Activated CD8-positive, alpha-beta T cell treated with anti-CD3 and anti-CD28 coated beads for 36 hours (primary cell): ENCODE data around the gene FBXW7. TPM values are rescaled to one million over a fixed set of nuclear protein-coding genes. Genes with fewer than 3 reads are reported as not detected.

Experiments
- ATAC-seq: fragments of 200-7000 bp; cut with Tn5 transposase; one replicate; pipeline ENCODE4 v1.10.0; 2021; ENCODE audit warnings: mild to moderate bottlenecking, moderate library complexity
- CTCF ChIA-PET: fragments of 350-600 bp; sonication (Branson Sonifier 250); formaldehyde crosslinking; loops from one replicate; lab custom pipeline; 2021; ENCODE audit warnings: antibody characterized with exemption; lab: Charles Lee
- POLR2A ChIA-PET: fragments of 350-600 bp; sonication (Branson Sonifier 250); formaldehyde crosslinking; loops from one replicate; lab custom pipeline; 2021; ENCODE audit warnings: antibody characterized with exemption; lab: Charles Lee
- DNase-seq: peaks from one replicate; pipeline ENCODE4 v3.0.0-alpha.2; 2020
- H3K27ac Mint-ChIP-seq: one replicate; pipeline ENCODE4 v1.8.0; 2021; ENCODE audit warnings: mild to moderate bottlenecking, mixed read lengths
- H3K27me3 Mint-ChIP-seq: one replicate; pipeline ENCODE4 v1.8.0; 2021; ENCODE audit warnings: mixed read lengths
- H3K36me3 Mint-ChIP-seq: one replicate; pipeline ENCODE4 v1.8.0; 2021; ENCODE audit warnings: low read depth, mixed read lengths
- H3K4me1 Mint-ChIP-seq: one replicate; pipeline ENCODE4 v1.8.0; 2021; ENCODE audit warnings: low read depth, mixed read lengths
- H3K4me3 Mint-ChIP-seq: one replicate; pipeline ENCODE4 v1.8.0; 2021; ENCODE audit warnings: mild to moderate bottlenecking, moderate library complexity, mixed read lengths
- H3K9me3 Mint-ChIP-seq: one replicate; pipeline ENCODE4 v1.8.0; 2021; ENCODE audit warnings: mixed read lengths
- CTCF ChIP-seq: fragments of 200-600 bp; IDR thresholded peaks from one replicate; pipeline ENCODE4 v1.8.0; 2022; ENCODE audit warnings: antibody characterized with exemption, mild to moderate bottlenecking
- intact Hi-C: fragments of 100-400 bp; cut with micrococcal nuclease; formaldehyde crosslinking; loops from one replicate; pipeline ENCODE4 v1.10.0; 2022
- total RNA-seq, 2 experiments: library from RNA; stranded (reverse); gene quantifications; one replicate each; pipeline ENCODE4 v1.2.3, GENCODE V29; 2021

Gene FBXW7
- total RNA-seq, 2 experiments from 2014 or later, result 32.6 to 35.1 TPM

- ATAC-seq (no peak), DNase-seq (no peak)
- POLR2A ChIA-PET, result no interaction called here
- H3K4me3 Mint-ChIP-seq, result no peak overlapping the region
- CTCF ChIA-PET, result interaction anchor here (1.6 kb wide), 1 partner anchor 54 kb away, joined by 5 read pairs; no protein-coding TSS in a partner anchor
- no peaks in the 10 kb centered on the region for H3K9me3 Mint-ChIP-seq
- peaks cover 6% of the 10 kb centered on the region for H3K36me3 Mint-ChIP-seq
- H3K27me3 Mint-ChIP-seq, result no peaks in the 10 kb centered on the region
- intact Hi-C loops, result no loop called here
- H3K27ac Mint-ChIP-seq, result no peak overlapping the region
- H3K4me1 Mint-ChIP-seq, result peaks cover 21% of the 10 kb centered on the region
- TF ChIP-seq CTCF, result no peak
Measured at GRCh38 chr4:152448038-152448707, 87.7 kb downstream of the FBXW7 start.

GRCh38 chr4:152443859-152444258 lies 92.0 kb downstream of the FBXW7 start:
- H3K4me3 Mint-ChIP-seq, result no peak overlapping the region

GRCh38 chr4:152437561-152437960 lies 98.3 kb downstream of the FBXW7 start:
- Mint-ChIP-seq H3K4me1 (peaks cover 32% of the 10 kb centered on the region), H3K27me3 (no peaks in the 10 kb centered on the region), H3K27ac (no peak overlapping the region), H3K9me3 (peaks cover 2% of the 10 kb centered on the region), H3K36me3 (peaks cover 14% of the 10 kb centered on the region), H3K4me3 (no peak overlapping the region)
- DNase-seq, result no peak
- ChIA-PET POLR2A (no interaction called here), CTCF (interaction anchor here (1.0 to 1.9 kb wide), 2 partner anchors 16 to 64 kb away, joined by 3 to 4 read pairs; no protein-coding TSS in a partner anchor)
- no peak for TF ChIP-seq CTCF
- intact Hi-C loops, result no loop called here
- ATAC-seq, result no peak

More at GRCh38 chr4:152443859-152444258, 92.0 kb downstream of the FBXW7 start:
- intact Hi-C loops, result no loop called here
- ATAC-seq, result no peak
- POLR2A ChIA-PET, result no interaction called here
- no peak for DNase-seq
- Mint-ChIP-seq H3K9me3 (no peaks in the 10 kb centered on the region), H3K27ac (no peak overlapping the region), H3K4me1 (peaks cover 20% of the 10 kb centered on the region), H3K36me3 (peaks cover 8% of the 10 kb centered on the region), H3K27me3 (no peaks in the 10 kb centered on the region)
- TF ChIP-seq CTCF, result no peak
- CTCF ChIA-PET, result interaction anchor here (1.3 kb wide), 1 partner anchor 36 kb away, joined by 3 read pairs; no protein-coding TSS in a partner anchor

GRCh38 chr4:152436384-152436783 lies 99.5 kb downstream of the FBXW7 start:
- no peaks in the 10 kb centered on the region for H3K27me3 Mint-ChIP-seq
- CTCF ChIA-PET, result interaction anchor here (0.9 to 1.9 kb wide), 8 partner anchors 10 to 28 kb away, joined by 3 to 12 read pairs (median 4); no protein-coding TSS in a partner anchor
- H3K36me3 Mint-ChIP-seq, result peaks cover 11% of the 10 kb centered on the region
- POLR2A ChIA-PET, result interaction anchor here (1.0 kb wide), 1 partner anchor 118 kb away, joined by 3 read pairs; no protein-coding TSS in a partner anchor
- peak; percentile 32 for TF ChIP-seq CTCF
- intact Hi-C loops, result no loop called here
- no peak overlapping the region for H3K27ac Mint-ChIP-seq
- DNase-seq (peak; percentile 26), ATAC-seq (no peak)
- H3K4me1 Mint-ChIP-seq, result peaks cover 39% of the 10 kb centered on the region
- H3K9me3 Mint-ChIP-seq, result peaks cover 2% of the 10 kb centered on the region
- no peak overlapping the region for H3K4me3 Mint-ChIP-seq

DNA sequence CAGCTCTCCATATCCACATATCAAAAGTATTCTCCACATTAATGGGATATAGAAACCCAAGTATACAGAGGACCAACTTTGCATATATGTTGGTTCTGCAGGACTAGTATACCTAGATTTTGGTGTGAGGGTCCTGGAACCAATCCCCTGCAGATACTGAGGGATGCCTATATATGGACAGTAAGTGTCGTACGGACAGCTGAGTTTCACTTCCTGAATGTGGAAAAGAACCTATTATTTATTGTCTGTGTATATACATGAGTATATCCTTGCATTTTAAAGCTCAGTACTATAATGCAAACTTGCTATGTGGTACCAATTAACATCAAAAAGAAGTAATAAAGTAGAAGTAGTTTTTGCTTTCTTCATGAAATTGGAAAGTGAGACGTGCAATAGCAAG lies 101.9 kb downstream of the FBXW7 start:
- no peaks in the 10 kb centered on the region for H3K27me3 Mint-ChIP-seq
- no peak for TF ChIP-seq CTCF
- POLR2A ChIA-PET, result no interaction called here
- H3K27ac Mint-ChIP-seq, result no peak overlapping the region
- peaks cover 47% of the 10 kb centered on the region for H3K4me1 Mint-ChIP-seq
- H3K4me3 Mint-ChIP-seq, result no peak overlapping the region
- ATAC-seq (no peak), DNase-seq (no peak)
- intact Hi-C loops, result no loop called here
- CTCF ChIA-PET, result no interaction called here
- H3K9me3 Mint-ChIP-seq, result peaks cover 2% of the 10 kb centered on the region
- H3K36me3 Mint-ChIP-seq, result peaks cover 14% of the 10 kb centered on the region
